SJSA1 (cell line): Measurements from ENCODE around the gene SHMT2. TPM values are rescaled to one million over a fixed set of nuclear protein-coding genes. Genes with fewer than 3 reads are reported as not detected.

Experiments
- DNase-seq, 2 experiments: peaks; one replicate each; pipeline ENCODE4 v3.0.0-alpha.2; 2015 to 2020; ENCODE audit warnings: low spot score in 2 of 2, low read depth in 1 of 2
- H3K27ac ChIP-seq: fragments of 250-450 bp; sonication (Bioruptor Pico); 2 replicates; pipeline ENCODE4 v1.5.1; 2020; ENCODE audit warnings: mild to moderate bottlenecking, moderate library complexity
- H3K27me3 ChIP-seq: fragments of 250-450 bp; sonication (Bioruptor Pico); replicated peaks from 2 replicates; pipeline ENCODE4 v1.5.1; 2020; ENCODE audit warnings: mild to moderate bottlenecking, moderate library complexity
- H3K36me3 ChIP-seq: fragments of 250-450 bp; sonication (Bioruptor Pico); 2 replicates; pipeline ENCODE4 v1.5.1; 2020; ENCODE audit warnings: mild to moderate bottlenecking
- H3K4me1 ChIP-seq: fragments of 250-450 bp; sonication (Bioruptor Pico); replicated peaks from 2 replicates; pipeline ENCODE4 v1.6.1; 2021; ENCODE audit warnings: mild to moderate bottlenecking
- H3K4me3 ChIP-seq: fragments of 250-450 bp; sonication (Bioruptor Pico); 2 replicates; pipeline ENCODE4 v1.5.1; 2020; ENCODE audit warnings: mild to moderate bottlenecking
- H3K9me3 ChIP-seq: fragments of 250-450 bp; sonication (Bioruptor Pico); replicated peaks from 2 replicates; pipeline ENCODE4 v1.5.1; 2020; ENCODE audit warnings: mild to moderate bottlenecking
- total RNA-seq: library from RNA; depleted of rRNA; stranded (reverse); fragments of >200 nt; shearing (Covaris generic); gene quantifications from 2 replicates; pipeline ENCODE4 v1.2.3, GENCODE V29; 2014

Gene SHMT2
- total RNA-seq, 1 experiment from 2014 or later: 130 TPM

- no peaks in the 10 kb centered on the region for H3K27me3 ChIP-seq
- no peak for DNase-seq
- H3K36me3 ChIP-seq: no peaks in the 10 kb centered on the region; the same call in none of the 2 replicates
- H3K27ac ChIP-seq: no peak overlapping the region
- H3K4me1 ChIP-seq: no peaks in the 10 kb centered on the region
- no peaks in the 10 kb centered on the region for H3K9me3 ChIP-seq
- no peak overlapping the region for H3K4me3 ChIP-seq
Measured at GRCh38 chr12:57250541-57250940, 21.0 kb downstream of the SHMT2 start.

- Histone ChIP-seq H3K4me1 (no peaks in the 10 kb centered on the region), H3K4me3 (no peak within 1 kb of the TSS), H3K36me3 (peaks cover 3% of the 10 kb centered on the region), H3K27me3 (no peaks in the 10 kb centered on the region), H3K27ac (no peak within 1 kb of the TSS), H3K9me3 (no peaks in the 10 kb centered on the region)
- DNase-seq: no peak
Measured at GRCh38 chr12:57250956-57251355, 21.4 kb downstream of the SHMT2 start, which contains the start of gene STAC3. Gene STAC3, minus strand, starts transcription at chr12:57251187. Its CDS starts 1,551 bp downstream, at chr12:57249636.

- H3K4me1 ChIP-seq: no peaks in the 10 kb centered on the region
- H3K9me3 ChIP-seq: no peaks in the 10 kb centered on the region
- H3K27ac ChIP-seq: no peak overlapping the region
- peaks cover 27% of the 10 kb centered on the region for H3K36me3 ChIP-seq
- no peak for DNase-seq
- H3K4me3 ChIP-seq: no peak overlapping the region
- no peaks in the 10 kb centered on the region for H3K27me3 ChIP-seq
Measured at GRCh38 chr12:57254506-57255280, 25.2 kb downstream of the SHMT2 start.

- Histone ChIP-seq H3K27me3 (no peaks in the 10 kb centered on the region), H3K27ac (no peak overlapping the region), H3K4me3 (no peak overlapping the region), H3K36me3 (peaks cover 27% of the 10 kb centered on the region), H3K9me3 (no peaks in the 10 kb centered on the region), H3K4me1 (no peaks in the 10 kb centered on the region)
- DNase-seq: no peak
Measured at GRCh38 chr12:57255916-57256315, 26.4 kb downstream of the SHMT2 start.

- H3K4me3 ChIP-seq: no peak overlapping the region
- no peaks in the 10 kb centered on the region for H3K27me3 ChIP-seq
- peaks cover 27% of the 10 kb centered on the region for H3K36me3 ChIP-seq
- no peak for DNase-seq
- no peaks in the 10 kb centered on the region for H3K9me3 ChIP-seq
- H3K27ac ChIP-seq: no peak overlapping the region
- peaks cover 3% of the 10 kb centered on the region for H3K4me1 ChIP-seq
Measured at GRCh38 chr12:57258977-57259970, 29.8 kb downstream of the SHMT2 start.

- H3K36me3 ChIP-seq: peaks cover 30% of the 10 kb centered on the region
- DNase-seq: no peak
- no peaks in the 10 kb centered on the region for H3K27me3 ChIP-seq
- peaks cover 3% of the 10 kb centered on the region for H3K4me1 ChIP-seq
- H3K27ac ChIP-seq: no peak overlapping the region
- no peaks in the 10 kb centered on the region for H3K9me3 ChIP-seq
- H3K4me3 ChIP-seq: no peak overlapping the region
Measured at GRCh38 chr12:57260366-57260765, 30.9 kb downstream of the SHMT2 start.

GRCh38 chr12:57261428-57261865 lies 31.9 kb downstream of the SHMT2 start:
- Histone ChIP-seq H3K4me3 (no peak overlapping the region), H3K36me3 (peaks cover 23% of the 10 kb centered on the region), H3K4me1 (peaks cover 3% of the 10 kb centered on the region), H3K27ac (no peak overlapping the region), H3K27me3 (no peaks in the 10 kb centered on the region), H3K9me3 (no peaks in the 10 kb centered on the region)
- no peak for DNase-seq

GRCh38 chr12:57262126-57262822 lies 32.8 kb downstream of the SHMT2 start:
- no peak overlapping the region for H3K4me3 ChIP-seq
- no peak overlapping the region for H3K27ac ChIP-seq
- H3K36me3 ChIP-seq: peaks cover 23% of the 10 kb centered on the region
- no peaks in the 10 kb centered on the region for H3K9me3 ChIP-seq
- H3K27me3 ChIP-seq: no peaks in the 10 kb centered on the region
- no peak for DNase-seq
- H3K4me1 ChIP-seq: peaks cover 3% of the 10 kb centered on the region

GRCh38 chr12:57263096-57263495 lies 33.6 kb downstream of the SHMT2 start:
- H3K9me3 ChIP-seq: no peaks in the 10 kb centered on the region
- peaks cover 3% of the 10 kb centered on the region for H3K4me1 ChIP-seq
- no peak overlapping the region for H3K4me3 ChIP-seq
- H3K27ac ChIP-seq: no peak overlapping the region
- DNase-seq: no peak
- H3K27me3 ChIP-seq: no peaks in the 10 kb centered on the region
- peaks cover 21% of the 10 kb centered on the region for H3K36me3 ChIP-seq

- H3K27me3 ChIP-seq: no peaks in the 10 kb centered on the region
- peaks cover 3% of the 10 kb centered on the region for H3K4me1 ChIP-seq
- peaks cover 31% of the 10 kb centered on the region for H3K36me3 ChIP-seq
- DNase-seq: no peak
- H3K4me3 ChIP-seq: no peak overlapping the region
- H3K9me3 ChIP-seq: no peaks in the 10 kb centered on the region
- H3K27ac ChIP-seq: no peak overlapping the region
Measured at GRCh38 chr12:57266681-57267080, 37.2 kb downstream of the SHMT2 start.

GRCh38 chr12:57268264-57268663 lies 38.8 kb downstream of the SHMT2 start:
- H3K27me3 ChIP-seq: no peaks in the 10 kb centered on the region
- no peak overlapping the region for H3K27ac ChIP-seq
- DNase-seq: no peak

GRCh38 chr12:57270966-57271470 lies 41.5 kb downstream of the SHMT2 start:
- no peak for DNase-seq
- H3K9me3 ChIP-seq: no peaks in the 10 kb centered on the region
- no peak overlapping the region for H3K4me3 ChIP-seq
- H3K27ac ChIP-seq: no peak overlapping the region
- H3K4me1 ChIP-seq: no peaks in the 10 kb centered on the region
- no peaks in the 10 kb centered on the region for H3K27me3 ChIP-seq
- H3K36me3 ChIP-seq: peaks cover 33% of the 10 kb centered on the region

More at GRCh38 chr12:57268264-57268663, 38.8 kb downstream of the SHMT2 start:
- no peak overlapping the region for H3K4me3 ChIP-seq
- H3K4me1 ChIP-seq: peaks cover 3% of the 10 kb centered on the region
- H3K9me3 ChIP-seq: no peaks in the 10 kb centered on the region
- peaks cover 31% of the 10 kb centered on the region for H3K36me3 ChIP-seq
